GM18907 (cell line): ENCODE data around the gene HIBADH.
"Not testable (repeated sequence)": the region's sequence is repeated elsewhere in the genome, so short reads cannot be mapped to it uniquely, and the experiment has no call there.

Experiments
- ATAC-seq: cut with Tn5 transposase; IDR thresholded peaks from one replicate; pipeline ENCODE4 v1.9.1; 2021; ENCODE audit warnings: mild to moderate bottlenecking, moderate library complexity; ENCODE audit not compliant: unreplicated experiment

HIBADH gene

DNA sequence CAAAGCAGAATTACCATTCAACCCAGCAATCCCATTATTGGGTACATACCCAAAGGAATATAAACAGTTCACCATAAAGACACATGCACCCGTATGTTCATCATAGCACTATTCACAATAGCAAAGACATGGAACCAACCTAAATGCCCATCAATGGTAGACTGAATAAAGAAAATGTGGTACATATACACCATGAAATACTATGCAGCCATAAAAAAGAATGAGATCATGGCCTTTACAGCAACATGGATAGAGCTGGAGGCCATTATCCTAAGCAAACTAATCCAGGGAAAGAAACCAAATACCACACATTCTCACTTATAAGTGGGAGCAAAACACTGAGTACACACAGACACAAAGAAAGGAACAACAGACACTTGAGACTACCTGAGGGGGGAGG lies 23.6 kb downstream of the HIBADH start:
- not testable (repeated sequence) for ATAC-seq

- ATAC-seq: no peak
Observed at GRCh38 chr7:27636326-27637006, 26.2 kb downstream of the HIBADH start.

GRCh38 chr7:27635728-27636127 lies 27.0 kb downstream of the HIBADH start:
- ATAC-seq: no peak

DNA sequence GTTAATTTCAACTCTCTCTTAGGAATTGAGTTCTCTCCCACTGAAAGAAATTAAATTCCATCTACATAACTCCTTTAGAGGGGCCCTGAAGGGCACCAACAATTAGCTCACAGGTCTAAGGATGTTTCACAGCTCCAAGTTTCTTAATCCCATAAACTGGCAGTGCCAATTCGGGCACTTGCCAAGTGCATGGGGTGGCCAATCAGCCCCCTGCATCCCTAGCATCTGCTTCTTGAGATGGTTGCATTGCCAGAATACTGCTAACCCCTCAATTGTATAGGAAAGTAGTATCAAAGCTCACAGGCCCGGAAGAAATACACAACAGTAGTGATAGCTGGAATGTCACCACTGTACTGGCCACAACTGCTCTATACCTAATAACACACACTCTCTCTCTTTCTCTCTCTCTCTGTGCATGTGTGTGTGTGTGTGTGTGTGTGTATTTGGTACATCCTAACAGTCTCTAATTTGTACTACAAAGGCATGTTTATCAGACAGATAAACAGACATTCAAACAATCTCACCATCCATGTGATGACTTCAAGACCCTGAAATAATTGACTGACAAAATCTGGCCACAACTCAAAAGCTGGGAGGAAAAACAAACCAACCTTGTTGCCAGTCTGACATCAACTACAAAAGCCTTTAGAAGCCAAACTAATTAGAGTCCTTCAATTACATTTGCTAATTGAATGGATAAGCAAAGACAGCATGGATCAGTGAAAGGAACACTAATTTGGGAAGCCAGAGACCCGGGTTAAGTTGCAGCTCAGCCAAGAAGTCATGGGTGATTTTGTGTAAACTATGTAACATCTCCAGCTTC lies 27.8 kb downstream of the HIBADH start:
- ATAC-seq: no peak

DNA sequence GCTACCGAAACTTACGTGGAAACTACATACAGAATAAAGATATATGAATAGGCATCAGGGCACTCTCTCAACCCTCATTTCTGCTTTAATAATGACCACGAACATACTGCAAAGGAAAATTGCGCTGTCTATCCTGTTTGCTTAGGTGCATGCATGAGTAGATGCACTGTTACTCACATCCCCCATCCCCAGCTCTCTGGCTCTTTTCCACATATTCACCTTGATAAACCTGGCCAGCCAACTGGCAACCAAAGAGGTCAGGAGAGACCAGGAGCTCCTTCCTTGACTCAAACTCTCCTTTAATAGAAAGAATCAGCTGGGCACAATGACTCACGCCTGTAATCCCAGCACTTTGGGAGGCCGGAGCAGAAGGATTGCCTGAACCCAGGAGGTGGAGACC lies 29.6 kb downstream of the HIBADH start:
- ATAC-seq: no peak

- ATAC-seq: no peak
Observed at GRCh38 chr7:27631391-27631790, 31.3 kb downstream of the HIBADH start.

- ATAC-seq: no peak
Observed at GRCh38 chr7:27627146-27627545, 35.5 kb downstream of the HIBADH start.

- no peak for ATAC-seq
Observed at GRCh38 chr7:27619492-27619891, 43.2 kb downstream of the HIBADH start.

- ATAC-seq: no peak
Observed at GRCh38 chr7:27617651-27618381, 44.9 kb downstream of the HIBADH start.

GRCh38 chr7:27616914-27617548 lies 45.7 kb downstream of the HIBADH start:
- no peak for ATAC-seq

DNA sequence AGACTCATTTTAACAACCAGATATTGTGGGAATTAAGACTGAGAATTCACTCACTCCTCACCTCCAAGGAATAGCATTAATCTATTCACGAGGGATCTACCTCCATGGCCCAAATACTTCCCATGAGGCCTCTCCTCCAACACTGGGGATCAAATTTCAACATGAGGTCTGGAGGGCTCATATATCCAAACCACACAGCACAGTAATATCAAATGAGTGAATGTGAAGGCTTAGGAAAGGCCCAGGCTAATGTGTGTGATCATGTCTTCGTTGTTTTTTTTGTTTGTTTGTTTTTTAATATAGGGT lies 46.5 kb downstream of the HIBADH start:
- no peak for ATAC-seq

- no peak for ATAC-seq
Observed at GRCh38 chr7:27615420-27616185, 47.1 kb downstream of the HIBADH start.

GRCh38 chr7:27614095-27614494 lies 48.6 kb downstream of the HIBADH start:
- no peak for ATAC-seq

DNA sequence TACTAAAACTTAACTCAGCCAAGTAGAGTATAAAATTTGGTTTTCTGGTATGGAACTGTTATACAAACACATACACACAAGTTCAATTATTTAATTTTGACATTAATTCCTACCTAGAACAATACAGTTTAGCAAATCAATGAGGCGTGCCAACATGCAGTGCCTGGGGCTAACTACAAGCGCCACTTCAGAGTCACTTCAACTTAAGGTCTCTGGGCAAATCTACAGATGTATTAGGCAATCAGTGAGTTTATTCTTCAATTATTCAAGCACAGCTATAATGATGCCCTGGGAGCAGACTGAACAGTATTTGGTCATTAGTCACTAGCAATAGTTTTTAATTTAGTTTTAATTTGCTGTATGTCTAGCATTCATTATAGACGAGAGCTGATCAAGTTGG lies 51.6 kb downstream of the HIBADH start:
- no peak for ATAC-seq

- no peak for ATAC-seq
Observed at GRCh38 chr7:27608776-27609495, 53.7 kb downstream of the HIBADH start.

DNA sequence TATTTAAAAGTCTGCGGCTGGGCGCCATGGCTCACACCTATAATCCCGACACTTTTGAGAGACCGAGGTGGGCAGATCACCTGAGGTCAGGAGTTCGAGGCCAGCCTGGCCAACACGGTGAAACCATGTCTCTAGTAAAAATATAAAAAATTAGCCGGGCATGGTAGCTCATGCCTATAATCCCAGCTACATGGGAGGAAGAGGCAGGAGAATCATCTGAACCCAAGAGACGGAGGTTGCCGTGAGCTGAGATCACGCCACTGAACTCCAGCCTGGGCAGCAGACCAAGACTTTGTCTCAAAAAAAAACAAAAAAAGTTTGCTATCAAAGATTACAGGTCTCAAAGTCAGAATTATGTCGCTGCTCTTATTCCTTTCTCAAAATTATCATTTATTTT lies 55.5 kb downstream of the HIBADH start:
- ATAC-seq: no peak

- no peak for ATAC-seq
Observed at GRCh38 chr7:27606270-27607209, 56.1 kb downstream of the HIBADH start.

DNA sequence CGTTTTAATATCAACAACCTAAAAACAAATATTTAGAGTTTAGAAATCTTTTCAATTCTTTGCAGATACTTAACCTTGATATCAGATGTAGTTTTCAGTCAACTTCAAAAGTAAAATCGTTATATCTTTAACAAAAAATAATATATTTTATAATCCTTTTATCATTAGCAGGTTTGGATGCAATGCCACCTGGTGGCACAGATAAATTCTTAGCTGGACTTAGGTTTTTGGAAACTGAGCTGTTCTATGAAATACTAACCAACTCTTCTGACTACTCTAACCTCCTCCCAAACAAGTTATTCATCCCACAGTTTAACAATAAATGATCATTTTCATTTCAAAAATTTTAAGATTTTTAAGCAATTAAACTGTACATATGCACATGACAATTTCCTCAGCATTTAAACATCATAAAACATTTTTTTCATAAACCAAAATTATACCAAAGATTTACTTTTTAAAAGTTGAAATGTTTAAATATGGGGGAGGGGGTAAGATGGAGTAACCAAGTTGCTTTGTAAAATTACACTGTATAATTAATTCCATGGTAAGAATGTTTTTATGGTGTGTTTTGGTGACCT lies 56.9 kb downstream of the HIBADH start:
- no peak for ATAC-seq

GRCh38 chr7:27605283-27605682 lies 57.4 kb downstream of the HIBADH start:
- no peak for ATAC-seq
